A172 (cell line): ENCODE results near the gene RBFOX1. TPM values are rescaled to one million over a fixed set of nuclear protein-coding genes. Genes with fewer than 3 reads are reported as not detected.
"Not testable (repeated sequence)": the region's sequence is repeated elsewhere in the genome, so short reads cannot be mapped to it uniquely, and the experiment has no call there.

Experiments
- DNase-seq: peaks from one replicate; pipeline ENCODE4 v3.0.0-alpha.2; 2015; ENCODE audit warnings: low spot score
- total RNA-seq: library from RNA; depleted of rRNA; stranded (reverse); fragments of >200 nt; shearing (Covaris generic); gene quantifications from 2 replicates; pipeline ENCODE4 v1.2.3, GENCODE V29; 2014

The RBFOX1 gene
- total RNA-seq, 1 experiment from 2014 or later, result not detected

DNA sequence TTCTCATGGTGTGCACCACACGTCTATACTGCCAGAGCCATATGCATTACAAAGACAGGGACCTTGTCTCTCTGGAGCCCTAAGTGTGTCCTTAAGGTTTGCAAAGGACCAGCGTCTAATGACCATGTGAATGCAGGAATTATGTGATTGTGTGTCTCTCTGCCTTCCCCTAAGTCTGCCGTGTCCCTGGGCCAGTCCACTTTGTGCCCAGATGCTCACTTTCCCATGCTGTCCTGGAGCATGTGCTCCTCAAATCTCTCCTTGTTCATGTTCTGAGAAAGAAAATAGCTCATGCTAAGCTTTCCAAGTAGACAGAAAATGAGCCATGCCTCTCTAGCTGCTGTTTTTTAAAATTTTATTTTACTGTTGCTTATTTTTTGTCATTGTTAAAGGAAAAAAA is 125.5 kb downstream of the RBFOX1 start:
- no peak for DNase-seq

DNA sequence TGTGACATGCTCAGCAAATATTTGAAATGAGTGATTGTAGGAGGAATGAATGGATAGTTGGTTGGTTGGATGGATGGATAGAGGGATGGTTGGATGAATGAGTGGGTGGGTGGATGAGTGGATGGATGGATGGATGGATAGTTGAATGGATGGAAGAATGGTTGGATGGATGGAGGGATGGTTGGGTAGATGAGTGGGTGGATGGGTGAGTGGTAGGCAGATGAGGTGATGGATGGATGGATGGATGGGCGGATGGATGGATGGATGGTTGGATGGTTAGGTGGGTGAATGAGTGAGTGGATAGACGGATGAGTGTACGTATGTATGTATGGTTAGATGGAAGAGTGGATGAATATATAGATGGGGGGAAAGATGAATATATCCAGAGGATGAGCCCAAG is 137.7 kb downstream of the RBFOX1 start:
- DNase-seq, result no peak

DNA sequence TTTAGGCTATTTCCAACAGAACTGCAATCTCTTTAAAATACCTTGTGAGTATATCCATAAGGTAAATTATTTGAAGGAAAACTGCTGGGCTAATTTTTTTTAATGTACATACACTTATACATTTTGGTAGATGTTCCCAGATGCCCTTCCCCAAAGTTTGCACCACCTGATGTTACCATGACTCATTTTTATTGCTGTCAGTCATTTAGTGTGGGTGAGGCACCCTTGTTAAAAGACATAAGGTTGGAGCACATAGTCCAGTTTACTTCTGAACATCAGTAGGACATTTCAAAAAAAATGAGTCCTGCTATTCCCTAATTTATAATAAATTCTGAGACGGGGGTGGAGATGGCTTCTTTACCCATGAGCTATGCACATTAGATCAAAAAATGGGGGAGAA is 138.6 kb downstream of the RBFOX1 start:
- DNase-seq, result no peak

DNA sequence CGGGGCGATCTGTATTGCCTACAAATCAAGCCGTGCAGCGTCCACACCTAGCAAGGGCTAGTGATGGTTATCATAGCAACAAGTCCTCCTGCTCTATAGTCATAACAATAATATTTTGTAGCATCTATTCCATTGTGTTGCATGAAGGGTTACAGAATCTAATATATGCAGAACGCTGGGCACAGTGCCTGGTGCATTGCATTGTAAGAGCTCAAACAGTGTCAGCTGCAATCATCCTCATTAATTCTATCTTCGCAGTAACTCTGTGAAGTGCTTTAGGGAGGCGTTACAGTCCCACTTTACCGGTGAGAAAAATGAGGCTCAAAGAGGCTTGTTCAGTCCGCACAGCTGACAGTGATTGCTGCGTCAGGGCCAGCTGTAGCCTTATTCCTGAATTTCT is 149.4 kb downstream of the RBFOX1 start:
- no peak for DNase-seq

DNA sequence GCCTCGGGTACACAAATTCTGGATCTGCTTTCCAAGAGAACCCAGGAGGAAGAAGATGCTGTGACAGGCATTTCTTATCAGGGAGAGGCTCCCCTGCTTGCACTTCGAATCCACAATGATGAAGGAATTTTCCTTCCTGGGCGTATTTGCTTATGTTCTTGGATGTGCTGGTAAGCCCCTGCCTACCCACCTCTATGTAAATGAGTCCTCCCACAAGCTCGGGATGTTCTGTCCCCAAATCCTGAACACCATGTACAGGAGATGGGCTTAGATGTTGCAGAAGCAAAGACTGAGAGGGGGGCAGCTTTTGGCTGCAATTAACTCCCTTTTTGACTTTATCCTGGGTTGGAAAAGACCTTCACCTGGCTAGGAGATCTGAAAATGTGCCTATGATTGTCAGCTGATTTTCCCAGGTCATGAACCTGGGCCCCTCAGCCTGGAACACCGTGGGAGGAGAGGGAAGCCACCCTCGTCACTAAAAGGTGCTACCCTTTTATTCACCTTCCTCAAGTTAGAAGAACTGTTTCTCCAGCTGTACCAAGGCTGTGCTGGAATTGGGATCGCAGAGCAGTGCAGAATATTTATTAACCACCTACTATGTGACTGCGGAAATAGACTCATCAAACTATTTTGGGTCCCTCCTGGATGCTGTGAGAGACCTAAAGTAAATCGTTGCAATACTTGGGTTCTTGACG is 150.1 kb downstream of the RBFOX1 start:
- DNase-seq, result no peak

DNA sequence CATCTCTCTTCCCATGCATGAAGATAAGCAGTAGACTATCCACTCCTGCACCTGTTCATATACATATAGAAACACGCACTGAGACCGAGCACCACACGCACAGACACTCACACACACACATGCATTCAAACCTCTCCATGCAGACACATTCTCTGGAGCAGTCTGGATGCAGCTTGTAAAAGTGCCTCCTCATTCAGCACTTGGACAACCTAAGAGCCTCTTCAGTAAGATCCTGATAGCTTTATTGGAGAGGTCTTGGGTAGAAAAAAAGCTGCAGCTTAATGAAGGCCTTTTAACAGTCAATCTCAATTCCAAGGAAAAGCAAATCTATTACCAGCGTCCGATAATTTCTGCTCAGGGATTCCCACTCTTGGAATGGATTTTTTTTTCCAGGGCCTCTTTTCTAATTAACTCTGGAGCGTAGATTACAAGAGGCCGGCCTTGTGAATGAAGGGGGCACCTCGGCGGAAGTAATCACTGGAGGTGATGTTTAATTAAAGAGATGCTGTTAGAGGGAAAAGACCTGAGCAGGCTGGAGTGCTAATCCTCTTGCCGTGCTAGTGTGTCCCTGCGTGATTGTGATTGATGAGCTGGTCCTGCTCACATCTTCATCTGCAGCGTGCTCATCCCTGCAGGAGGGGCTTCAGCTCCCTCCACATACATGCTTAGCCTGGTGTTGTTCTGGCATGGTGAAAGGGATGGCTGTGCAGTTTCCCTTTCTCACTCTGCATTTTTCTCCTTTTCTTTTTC is 155.1 kb downstream of the RBFOX1 start:
- DNase-seq, result no peak

DNA sequence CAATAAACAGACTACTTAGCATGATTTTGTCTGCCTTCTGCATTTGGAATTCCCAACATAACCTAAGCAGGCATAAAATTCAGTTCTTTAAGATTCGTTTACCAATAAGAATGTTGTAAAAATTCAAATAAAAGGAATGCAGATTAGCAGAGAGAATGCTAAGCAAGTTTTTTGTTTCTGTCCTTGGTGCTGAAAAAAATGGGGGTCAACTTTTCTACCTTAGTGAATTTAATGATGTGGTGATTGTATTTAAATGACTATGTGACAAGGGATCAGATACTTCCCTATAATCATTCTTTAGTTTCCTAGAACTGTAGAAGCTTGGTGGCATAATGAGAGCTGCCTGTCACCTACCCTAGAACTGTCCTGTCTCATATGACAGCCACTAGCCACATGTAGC is 159.5 kb downstream of the RBFOX1 start:
- DNase-seq, result no peak

DNA sequence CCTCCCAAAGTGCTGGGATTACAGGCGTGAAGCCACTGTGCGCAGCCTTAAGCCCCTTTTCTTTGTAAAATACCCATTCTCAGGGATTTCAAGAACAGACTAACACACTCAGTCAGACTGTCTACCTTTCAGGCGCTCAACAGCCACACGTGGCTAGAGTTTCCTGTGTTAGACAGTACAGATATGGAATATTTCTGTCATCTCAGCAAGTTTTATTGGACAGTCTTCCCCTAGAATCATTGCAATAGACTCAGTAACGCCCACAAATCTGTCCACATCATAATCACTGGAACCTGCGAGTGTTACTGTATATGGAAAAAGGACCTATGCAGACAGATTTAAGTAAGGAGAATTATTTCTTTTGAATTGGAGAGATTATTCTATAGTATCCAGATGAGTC is 160.5 kb downstream of the RBFOX1 start:
- DNase-seq, result no peak

DNA sequence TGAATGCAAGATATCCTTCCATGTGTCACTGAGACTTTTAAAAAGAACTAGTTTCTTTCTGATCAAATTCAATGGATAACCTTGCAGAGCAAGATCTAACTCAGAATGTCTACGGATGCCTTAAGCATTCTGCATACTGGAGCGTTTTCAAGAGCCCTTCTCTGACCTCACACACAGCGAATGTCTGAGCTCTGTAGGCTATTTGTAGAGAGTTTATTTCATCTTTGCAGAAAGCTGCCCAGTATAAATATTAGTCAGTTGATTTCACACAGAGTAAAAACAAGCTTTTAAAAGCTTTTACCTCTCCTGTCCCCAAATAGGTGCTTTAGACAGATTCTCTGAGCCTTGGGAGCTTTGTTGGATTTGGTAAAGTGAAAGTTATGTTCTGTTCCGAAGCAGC is 165.0 kb downstream of the RBFOX1 start:
- DNase-seq, result no peak

DNA sequence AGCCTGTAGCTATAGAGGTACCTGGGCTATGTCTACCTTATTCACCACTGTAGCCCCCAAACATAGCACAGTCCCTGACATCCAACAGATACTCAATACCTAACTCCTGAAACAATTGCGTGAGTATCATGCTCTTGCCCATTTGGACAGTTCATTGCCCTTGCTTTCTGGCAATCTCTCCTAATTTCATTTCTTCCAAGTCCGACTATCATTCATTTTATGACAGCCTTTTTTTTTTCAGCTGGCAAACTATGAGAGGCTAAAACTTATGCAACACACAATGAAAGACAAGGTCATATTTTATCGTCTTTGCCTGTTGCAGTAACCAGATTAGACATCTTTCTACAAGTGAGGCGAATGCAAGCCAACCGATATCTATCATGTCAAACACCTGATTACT is 169.2 kb downstream of the RBFOX1 start:
- no peak for DNase-seq

DNA sequence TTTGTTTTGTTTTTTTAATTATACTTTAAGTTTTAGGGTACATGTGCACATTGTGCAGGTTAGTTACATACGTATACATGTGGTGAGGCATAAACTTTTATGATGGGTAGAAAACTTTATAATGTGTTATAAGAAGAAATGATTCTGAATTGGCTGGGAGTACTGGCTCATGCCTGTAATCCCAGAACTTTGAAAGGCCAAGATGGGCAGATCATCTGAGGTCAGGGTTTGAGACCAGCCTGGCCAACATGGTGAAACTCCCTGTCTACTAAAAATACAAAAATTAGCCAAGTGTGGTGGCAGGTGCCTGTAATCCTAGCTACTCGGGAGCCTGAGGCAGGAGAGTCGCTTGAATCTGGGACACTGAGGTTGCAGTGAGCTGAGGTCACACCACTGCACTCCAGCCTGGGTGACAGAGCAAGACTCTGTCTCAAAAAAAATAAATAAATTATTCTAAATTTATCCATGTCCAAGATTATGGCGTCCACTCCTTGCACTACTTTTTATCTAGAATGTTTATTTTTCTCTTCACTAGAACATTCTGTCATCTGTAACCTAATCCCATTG is 170.0 kb downstream of the RBFOX1 start:
- not testable (repeated sequence) for DNase-seq

DNA sequence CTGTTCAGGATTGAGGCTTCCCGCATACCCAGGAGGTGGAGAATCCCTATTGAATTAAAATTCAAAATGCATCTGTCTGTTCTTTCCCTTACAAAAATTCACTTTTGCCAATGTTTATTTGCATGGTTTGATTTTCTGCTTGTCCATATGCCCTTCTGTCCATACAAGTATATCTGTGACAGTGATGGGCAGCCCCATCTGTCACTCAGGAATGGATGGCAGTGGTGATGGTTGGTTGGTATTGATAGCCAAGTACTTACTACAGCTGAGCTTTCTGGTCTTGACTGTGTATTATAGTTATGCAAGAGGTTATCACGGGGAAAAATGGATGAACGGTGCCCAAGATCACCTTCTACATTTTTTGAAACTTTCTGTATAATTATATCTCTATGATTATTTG is 171.0 kb downstream of the RBFOX1 start:
- no peak for DNase-seq

DNA sequence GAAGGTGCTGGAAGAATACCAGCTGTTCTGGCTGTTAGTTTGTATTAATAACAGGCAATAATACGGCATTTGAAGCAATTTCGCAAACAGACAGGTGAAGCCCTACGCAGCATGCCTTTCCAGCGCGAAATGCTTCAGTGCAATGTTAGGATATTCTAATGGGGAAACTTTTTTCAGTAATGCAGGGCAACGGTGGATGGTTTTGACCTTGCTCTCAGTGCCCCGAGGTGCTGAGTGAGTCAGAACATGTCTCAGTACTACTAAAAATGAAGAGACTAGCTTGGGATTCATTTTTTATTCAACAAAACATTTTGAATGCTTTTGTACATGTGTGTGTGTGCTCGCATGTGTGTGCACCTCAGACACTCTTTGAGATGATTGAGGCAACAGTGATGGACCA is 172.2 kb downstream of the RBFOX1 start:
- DNase-seq, result no peak

DNA sequence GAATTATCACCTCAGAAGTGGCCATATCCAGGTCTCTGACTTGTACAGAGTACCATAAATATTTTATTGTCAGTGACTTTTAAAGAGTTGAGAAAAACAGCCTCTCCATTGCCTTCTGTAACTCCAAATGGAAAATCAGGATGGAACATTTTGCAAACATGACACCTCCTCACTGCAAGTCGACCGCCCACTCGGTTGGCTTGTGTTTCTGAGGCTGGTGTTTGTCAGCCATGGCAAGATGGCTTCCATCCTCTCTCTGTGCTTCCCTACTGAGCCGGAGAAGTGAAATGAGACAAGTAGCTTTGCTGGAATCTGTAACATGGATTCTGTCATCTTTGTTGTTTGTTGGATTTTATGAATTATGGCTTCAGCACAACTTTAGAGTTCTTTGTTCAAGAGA is 172.8 kb downstream of the RBFOX1 start:
- no peak for DNase-seq

DNA sequence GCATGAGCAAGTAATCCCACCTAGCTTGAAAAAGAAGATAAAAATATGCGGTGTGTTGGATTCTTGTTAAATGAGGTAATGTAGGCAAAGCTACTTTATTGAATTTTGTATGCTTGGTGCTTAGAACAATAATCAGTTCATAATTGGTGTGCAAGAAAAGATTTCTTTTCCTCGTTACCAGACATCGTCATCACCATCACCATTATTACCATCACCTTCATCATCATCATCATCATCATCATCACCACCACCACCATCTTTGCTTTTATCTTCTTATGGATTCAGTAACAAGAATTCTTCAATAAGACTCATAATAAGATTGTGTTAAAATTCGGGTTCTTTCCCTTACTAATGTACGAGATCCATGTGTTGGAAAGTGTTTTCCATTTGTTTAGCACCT is 173.7 kb downstream of the RBFOX1 start:
- no peak for DNase-seq

DNA sequence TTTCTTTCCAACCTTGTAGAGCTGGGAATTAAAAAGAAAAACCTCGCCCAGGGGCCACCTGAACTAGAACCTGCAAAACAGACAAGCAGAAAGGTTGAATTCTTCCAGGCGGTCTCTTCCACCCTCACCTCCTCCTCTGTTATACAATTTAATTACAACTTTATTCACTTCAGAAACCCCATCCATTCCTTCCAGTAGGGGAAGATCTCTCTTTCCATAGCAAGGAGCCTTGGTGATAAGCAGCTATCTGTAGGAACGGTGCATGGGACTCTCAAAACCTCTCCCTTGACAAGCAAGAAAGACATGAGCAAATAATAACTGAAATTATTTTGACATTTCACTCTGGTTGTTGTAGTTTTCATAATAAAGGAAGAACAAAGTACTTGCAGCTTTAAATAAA is 176.0 kb downstream of the RBFOX1 start:
- no peak for DNase-seq

DNA sequence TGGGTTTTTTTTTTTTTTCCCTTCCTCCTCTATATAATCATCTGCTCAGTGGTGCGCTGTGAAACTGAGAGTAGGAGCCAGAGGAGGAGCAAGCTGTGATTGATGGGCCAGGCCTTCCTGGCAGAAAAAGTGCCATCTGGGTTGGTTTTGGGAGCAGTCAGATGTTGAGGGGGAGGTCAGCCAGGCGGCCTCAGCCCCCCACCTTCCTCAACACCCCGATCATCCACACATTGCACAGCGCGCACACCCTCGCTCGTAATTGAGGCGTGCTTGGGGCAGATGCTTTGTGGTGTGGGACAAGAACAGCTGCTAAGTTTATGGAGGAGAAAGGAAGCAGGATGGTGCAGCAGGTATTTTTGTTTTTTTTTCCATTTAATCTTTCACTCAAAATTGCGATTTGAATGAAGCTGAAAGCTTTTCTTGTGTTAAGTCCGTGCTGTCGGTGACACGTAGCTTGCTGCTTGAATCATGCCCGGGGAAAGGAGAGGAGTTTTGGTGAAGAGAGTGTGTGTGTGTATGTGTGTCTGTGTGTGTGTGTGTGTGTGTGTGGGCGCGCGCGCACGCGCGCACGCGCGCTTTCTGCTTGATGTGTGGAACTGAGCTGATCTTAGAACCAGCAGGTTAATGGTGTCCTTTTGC is 177.4 kb downstream of the RBFOX1 start:
- no peak for DNase-seq

DNA sequence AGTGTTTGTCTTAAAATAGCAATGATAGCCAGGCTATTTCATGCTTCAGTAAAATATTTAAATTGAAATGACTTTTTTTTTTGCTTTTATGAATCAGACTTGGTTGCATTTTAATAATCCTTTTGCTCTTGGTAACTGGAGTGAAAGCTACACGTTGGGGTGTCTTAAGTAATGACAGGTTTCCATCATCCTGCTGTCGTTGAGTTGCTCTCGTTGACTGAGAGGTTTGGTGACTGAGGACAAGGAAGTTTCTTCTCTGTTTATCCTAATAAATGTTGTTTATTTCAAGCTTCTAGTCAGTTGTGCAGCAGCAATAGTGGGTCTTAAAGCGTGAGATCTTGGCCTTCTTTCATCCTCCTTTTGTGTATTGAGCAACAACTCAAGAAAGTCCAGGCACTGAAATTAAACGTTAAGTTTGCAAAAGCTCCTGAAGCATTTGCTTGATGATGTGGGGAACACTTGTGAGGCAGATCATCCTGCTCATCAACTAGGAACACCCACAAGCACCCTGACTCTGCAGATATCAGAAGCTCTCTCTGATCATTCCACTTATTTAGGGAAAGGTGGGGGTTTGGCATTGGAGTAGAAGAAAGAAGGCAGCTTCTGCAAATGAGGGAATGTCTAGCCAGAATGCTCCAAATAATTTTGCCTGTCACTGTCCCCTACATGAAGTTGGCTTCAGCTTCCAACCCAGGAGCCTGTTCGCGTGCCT is 179.1 kb downstream of the RBFOX1 start:
- no peak for DNase-seq

DNA sequence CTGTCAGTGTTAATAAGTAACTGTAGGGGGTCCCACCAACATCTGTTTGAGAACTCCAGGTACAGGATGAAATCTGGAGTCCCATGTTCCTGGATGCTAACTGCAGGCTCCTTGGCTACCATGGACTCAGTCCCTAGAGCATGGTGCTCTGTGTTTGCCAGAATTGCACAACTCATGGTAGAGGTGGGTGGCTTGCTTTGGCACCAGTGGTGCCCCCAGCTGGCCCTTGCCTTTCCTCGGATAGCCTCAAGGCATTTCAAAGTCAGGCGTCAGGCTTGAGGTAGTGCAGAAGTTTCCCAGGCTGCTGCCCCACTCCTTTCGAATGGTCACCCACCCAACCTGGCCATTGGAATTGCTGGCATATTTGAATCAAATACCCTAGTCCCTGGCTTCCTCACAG is 179.9 kb downstream of the RBFOX1 start:
- no peak for DNase-seq

DNA sequence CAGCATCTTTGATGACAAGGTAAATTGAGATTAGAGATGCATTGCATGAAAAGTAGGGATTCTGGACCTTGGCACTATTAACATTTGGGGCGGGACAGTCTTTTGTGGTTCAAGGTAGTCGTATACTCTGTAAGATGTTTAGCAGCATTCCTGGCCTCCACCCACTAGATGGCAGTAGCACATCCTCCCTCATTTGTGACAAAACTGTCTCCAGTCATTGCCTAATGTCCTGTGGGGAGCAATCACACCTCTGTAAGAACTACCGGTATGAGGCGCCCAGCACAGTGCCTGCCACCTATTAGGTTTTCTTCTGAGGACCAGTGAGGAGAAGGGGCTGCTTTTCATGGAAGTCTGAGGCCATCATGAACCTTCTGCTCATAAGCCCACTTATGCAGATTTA is 180.8 kb downstream of the RBFOX1 start:
- peak; percentile 5 for DNase-seq

DNA sequence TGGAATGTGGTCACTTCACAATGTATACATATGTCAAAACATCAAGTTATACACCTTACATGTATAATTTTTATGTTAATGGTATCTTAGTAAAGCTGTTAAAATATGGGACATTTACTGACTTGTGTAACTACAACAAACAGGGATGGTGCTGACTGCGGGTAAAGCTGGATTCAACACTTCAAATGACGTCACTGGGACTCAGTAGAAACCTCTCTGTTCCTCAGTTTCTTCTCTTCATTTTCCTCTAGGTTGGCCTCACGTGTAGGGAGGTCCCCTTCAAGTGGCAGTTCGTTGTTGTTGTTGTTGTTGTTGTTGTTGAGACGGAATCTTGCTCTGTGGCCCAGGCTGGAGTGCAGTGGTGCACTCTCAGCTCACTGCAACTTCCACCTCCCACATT is 182.9 kb downstream of the RBFOX1 start:
- DNase-seq, result no peak

DNA sequence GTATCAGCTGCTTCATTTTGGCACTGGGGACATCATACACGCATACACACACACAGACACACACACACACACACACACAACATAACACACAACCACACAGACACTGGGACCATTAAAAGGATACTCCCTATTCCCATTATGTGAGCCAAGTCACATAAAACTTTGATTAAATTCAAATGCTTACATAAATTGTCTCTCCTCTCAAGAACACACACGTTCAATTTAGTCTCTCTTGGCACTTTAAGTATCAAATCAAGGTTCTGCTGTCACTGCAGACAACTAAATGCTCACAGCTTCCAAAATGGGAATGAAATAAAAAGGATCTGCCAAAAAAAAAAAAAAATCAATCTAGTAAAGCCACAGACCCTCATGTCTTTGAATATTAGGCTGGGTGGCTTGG is 184.9 kb downstream of the RBFOX1 start:
- no peak for DNase-seq
